Fibroblast of pulmonary artery (primary cell): ENCODE data around the gene ARPC5L.
"Not testable (repeated sequence)": the region's sequence is repeated elsewhere in the genome, so short reads cannot be mapped to it uniquely, and the experiment has no call there.

Experiments used
- DNase-seq: peaks from one replicate; pipeline ENCODE4 v3.0.0-alpha.2; 2010; ENCODE audit warnings: low read depth
- H3K4me3 ChIP-seq: replicated peaks from 2 replicates; pipeline ENCODE4 v1.5.1; 2011; ENCODE audit warnings: low read depth, mild to moderate bottlenecking, control low read depth, low read length, moderate library complexity
- CTCF ChIP-seq: IDR thresholded peaks from 2 replicates; pipeline ENCODE4 v1.5.1; 2011; ENCODE audit warnings: mild to moderate bottlenecking, control low read depth, low read length, inconsistent platforms; ENCODE audit errors: missing control alignments

Gene ARPC5L

GRCh38 chr9:124914753-124915405 lies 52.9 kb downstream of the ARPC5L start:
- TF ChIP-seq CTCF = no peak
- H3K4me3 ChIP-seq = no peak overlapping the region
- no peak for DNase-seq

DNA sequence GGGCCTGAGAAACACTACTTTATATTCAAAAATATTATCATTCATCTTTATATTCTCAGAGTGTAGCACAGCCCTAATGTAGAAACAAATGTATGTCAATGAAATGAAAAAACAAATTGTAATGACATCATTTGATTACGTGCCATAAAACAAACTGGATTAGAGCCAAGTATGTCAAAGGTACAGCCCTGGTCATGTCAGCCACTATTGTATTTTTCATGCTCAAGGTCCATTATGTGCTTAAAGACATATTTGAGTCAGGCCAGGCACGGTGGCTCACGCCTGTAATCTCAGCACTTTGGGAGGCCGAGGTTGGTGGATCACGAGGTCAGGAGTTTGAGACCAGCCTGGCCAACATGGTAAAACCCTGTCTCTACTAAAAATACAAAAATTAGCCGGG lies 58.5 kb downstream of the ARPC5L start:
- not testable (repeated sequence) for H3K4me3 ChIP-seq
- DNase-seq = peak; percentile 56
